GM12878 (cell line): ENCODE data around the gene RNASEH2A. TPM values are rescaled to one million over a fixed set of nuclear protein-coding genes. Genes with fewer than 3 reads are reported as not detected.
A peak's percentile ranks its signal among the peaks of the same experiment; 100 is the strongest.

Experiments used
- CHD2 ChIP-seq: IDR thresholded peaks from 2 replicates; pipeline ENCODE4 v1.6.1; 2011; ENCODE audit warnings: low read depth, low read length, improper control_type of control experiment, borderline replicate concordance
- FOS ChIP-seq: IDR thresholded peaks from 3 replicates; pipeline ENCODE4 v1.6.1; 2011; ENCODE audit warnings: borderline replicate concordance; ENCODE audit not compliant: insufficient read length; ENCODE audit errors: extremely low read depth
- HDAC2 ChIP-seq: fragments of 200-600 bp; sonication (generic); IDR thresholded peaks from 2 replicates; pipeline ENCODE4 v1.6.1; 2017
- KAT2A ChIP-seq: conservative IDR thresholded peaks from 2 replicates; pipeline ENCODE4 v1.6.1; 2011; ENCODE audit warnings: low read depth, low read length; ENCODE audit not compliant: control insufficient read depth
- NR2C2 ChIP-seq: IDR thresholded peaks from 2 replicates; pipeline ENCODE4 v1.6.1; 2011; ENCODE audit warnings: borderline replicate concordance, low read depth; ENCODE audit not compliant: control insufficient read depth, insufficient read length
- NR2F1 ChIP-seq: fragments of 450-650 bp; conservative IDR thresholded peaks from 2 replicates; pipeline ENCODE4 v1.6.1; 2017; ENCODE audit warnings: mild to moderate bottlenecking
- PML ChIP-seq: IDR thresholded peaks from 2 replicates; pipeline ENCODE4 v1.6.1; 2012; ENCODE audit warnings: low read length, inconsistent platforms
- POU2F2 ChIP-seq: IDR thresholded peaks from 3 replicates; pipeline ENCODE4 v1.6.1; 2011; ENCODE audit warnings: low read depth, mild to moderate bottlenecking, low read length, borderline replicate concordance
- STAT1 ChIP-seq: fragments of 450-650 bp; conservative IDR thresholded peaks from 2 replicates; pipeline ENCODE4 v1.6.1; 2014; ENCODE audit warnings: antibody characterized with exemption, mild to moderate bottlenecking
- STAT3 ChIP-seq: IDR thresholded peaks from 2 replicates; pipeline ENCODE4 v1.6.1; 2011; ENCODE audit warnings: low read depth, low read length, improper control_type of control experiment
- TCF3 ChIP-seq: IDR thresholded peaks from 2 replicates; pipeline ENCODE4 v1.6.1; 2012; ENCODE audit warnings: low read depth, mild to moderate bottlenecking, low read length, borderline replicate concordance; ENCODE audit not compliant: insufficient read depth
- polyA plus RNA-seq, 11 experiments: library from polyadenylated mRNA; depleted of rRNA in 4 of 11; unstranded in 6 of 11; stranded (reverse) in 5 of 11; fragments of >200 nt; fragmentation: Nextera tagmentation in 4 of 11; fragmentation: Illumina TruSeq in 1 of 11; extraction: Ambion mirVana in 4 of 11; extraction: Trizol in 1 of 11; gene quantifications; 1 replicate in 1 of 11; 2 replicates in 10 of 11; pipeline versions ENCODE4 v1.2.1 to v1.2.3, GENCODE V29; 2011 to 2016; ENCODE audit warnings: inconsistent platforms in 2 of 11, missing spikeins in 2 of 11, low read depth in 1 of 11
- total RNA-seq, 4 experiments: library from RNA; depleted of rRNA in 3 of 4; stranded (reverse); fragments of >200 nt in 3 of 4; fragmentation: Illumina TruSeq in 1 of 4; extraction: Trizol in 1 of 4; gene quantifications; 2 replicates each; pipeline versions ENCODE4 v1.2.1 to v1.2.3, GENCODE V29; 2013 to 2021
- TF ChIP-seq, protein P1 (sequence below): IDR thresholded peaks from 2 replicates; pipeline ENCODE4 v1.6.1; 2011; ENCODE audit warnings: low read depth, mild to moderate bottlenecking, low read length, moderate library complexity, borderline replicate concordance; ENCODE audit errors: extremely low read depth
- TF ChIP-seq, protein P2 (sequence below): fragments of 450-650 bp; IDR thresholded peaks from 2 replicates; pipeline ENCODE4 v1.6.1; 2017; ENCODE audit warnings: borderline replicate concordance
- TF ChIP-seq, protein P3 (sequence below): IDR thresholded peaks from 2 replicates; pipeline ENCODE4 v1.6.1; 2011; ENCODE audit warnings: mild to moderate bottlenecking, low read depth, low read length, moderate library complexity; ENCODE audit not compliant: insufficient replicate concordance

The RNASEH2A gene
- total and polyA plus RNA-seq, 10 of the 15 experiments (the other 5 are each of a cell fraction or from before 2014, with no cell fraction given) = 17.4 to 103 (median 40.4) TPM

DNA sequence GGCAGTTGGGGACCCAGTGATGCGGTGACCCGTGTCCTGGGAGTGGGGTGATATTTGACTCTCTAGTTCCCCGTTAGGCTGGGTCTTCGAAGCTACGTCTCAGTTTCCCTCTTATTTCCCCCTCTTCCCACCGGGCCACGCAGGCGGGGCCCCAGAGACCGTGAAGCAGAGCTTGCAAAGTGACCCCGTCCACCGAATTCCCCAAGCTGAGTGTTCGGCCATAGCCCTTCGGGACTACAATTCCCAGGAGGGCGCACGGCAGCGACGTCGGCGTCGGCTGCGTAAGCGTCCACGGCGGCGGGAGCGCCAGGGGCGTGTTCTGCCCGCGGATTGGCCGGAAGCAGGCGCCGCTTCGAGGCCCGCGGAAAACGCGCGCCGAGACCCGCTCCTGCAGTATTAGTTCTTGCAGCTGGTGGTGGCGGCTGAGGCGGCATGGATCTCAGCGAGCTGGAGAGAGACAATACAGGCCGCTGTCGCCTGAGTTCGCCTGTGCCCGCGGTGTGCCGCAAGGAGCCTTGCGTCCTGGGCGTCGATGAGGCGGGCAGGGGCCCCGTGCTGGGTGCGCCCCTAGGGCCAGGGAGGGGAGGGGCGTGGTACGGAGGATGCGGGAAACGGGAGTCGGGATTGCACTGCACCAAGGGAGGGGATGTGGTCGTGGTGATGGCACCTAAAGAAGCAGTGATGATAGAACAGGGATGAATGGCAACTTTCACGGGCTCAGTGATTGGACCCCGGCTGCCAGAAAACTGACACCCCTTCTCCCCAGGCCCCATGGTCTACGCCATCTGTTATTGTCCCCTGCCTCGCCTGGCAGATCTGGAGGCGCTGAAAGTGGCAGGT lies at the start of gene RNASEH2A (continued):
- TF ChIP-seq STAT3 = no peak
- TF ChIP-seq, protein P1, sequence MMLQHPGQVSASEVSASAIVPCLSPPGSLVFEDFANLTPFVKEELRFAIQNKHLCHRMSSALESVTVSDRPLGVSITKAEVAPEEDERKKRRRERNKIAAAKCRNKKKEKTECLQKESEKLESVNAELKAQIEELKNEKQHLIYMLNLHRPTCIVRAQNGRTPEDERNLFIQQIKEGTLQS = no peak
- TF ChIP-seq, protein P2, sequence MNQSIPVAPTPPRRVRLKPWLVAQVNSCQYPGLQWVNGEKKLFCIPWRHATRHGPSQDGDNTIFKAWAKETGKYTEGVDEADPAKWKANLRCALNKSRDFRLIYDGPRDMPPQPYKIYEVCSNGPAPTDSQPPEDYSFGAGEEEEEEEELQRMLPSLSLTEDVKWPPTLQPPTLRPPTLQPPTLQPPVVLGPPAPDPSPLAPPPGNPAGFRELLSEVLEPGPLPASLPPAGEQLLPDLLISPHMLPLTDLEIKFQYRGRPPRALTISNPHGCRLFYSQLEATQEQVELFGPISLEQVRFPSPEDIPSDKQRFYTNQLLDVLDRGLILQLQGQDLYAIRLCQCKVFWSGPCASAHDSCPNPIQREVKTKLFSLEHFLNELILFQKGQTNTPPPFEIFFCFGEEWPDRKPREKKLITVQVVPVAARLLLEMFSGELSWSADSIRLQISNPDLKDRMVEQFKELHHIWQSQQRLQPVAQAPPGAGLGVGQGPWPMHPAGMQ = no peak
- TF ChIP-seq TCF3 = 0 out of 2 replicates have a peak, but pooled peaks have one; percentile 26
- no peak for TF ChIP-seq NR2C2
- no peak for TF ChIP-seq FOS
- TF ChIP-seq POU2F2 = peak; percentile 24; the same call in 1 of the 3 replicates
- no peak for TF ChIP-seq PML
- TF ChIP-seq CHD2 = peak; percentile 52; the same call in 1 of the 2 replicates
- no peak for TF ChIP-seq KAT2A
- TF ChIP-seq STAT1 = no peak
- 0 out of 2 replicates have a peak, but pooled peaks have one; percentile 80 for TF ChIP-seq HDAC2
- TF ChIP-seq, protein P3, sequence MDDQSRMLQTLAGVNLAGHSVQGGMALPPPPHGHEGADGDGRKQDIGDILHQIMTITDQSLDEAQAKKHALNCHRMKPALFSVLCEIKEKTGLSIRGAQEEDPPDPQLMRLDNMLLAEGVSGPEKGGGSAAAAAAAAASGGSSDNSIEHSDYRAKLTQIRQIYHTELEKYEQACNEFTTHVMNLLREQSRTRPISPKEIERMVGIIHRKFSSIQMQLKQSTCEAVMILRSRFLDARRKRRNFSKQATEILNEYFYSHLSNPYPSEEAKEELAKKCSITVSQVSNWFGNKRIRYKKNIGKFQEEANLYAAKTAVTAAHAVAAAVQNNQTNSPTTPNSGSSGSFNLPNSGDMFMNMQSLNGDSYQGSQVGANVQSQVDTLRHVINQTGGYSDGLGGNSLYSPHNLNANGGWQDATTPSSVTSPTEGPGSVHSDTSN = no peak
- peak; percentile 94 for TF ChIP-seq NR2F1
